PFSK-1 (cell line): Measurements from ENCODE around the gene CDHR3.

Source experiments
- FOXP2 ChIP-seq: optimal IDR thresholded peaks from 2 replicates; pipeline ENCODE3; 2011; ENCODE audit warnings: borderline replicate concordance, control low read depth, inconsistent platforms; ENCODE audit not compliant: insufficient read depth; ENCODE audit errors: extremely low read length, extremely low read depth
- POLR2AphosphoS5 ChIP-seq: IDR thresholded peaks from 2 replicates; pipeline ENCODE4 v1.6.1; 2012; ENCODE audit warnings: low read depth, mild to moderate bottlenecking, control low read depth, low read length, moderate library complexity
- SIN3A ChIP-seq: IDR thresholded peaks from 2 replicates; pipeline ENCODE4 v1.6.1; 2012; ENCODE audit warnings: mild to moderate bottlenecking, low read length, moderate library complexity, borderline replicate concordance; ENCODE audit not compliant: insufficient read depth
- TAF1 ChIP-seq: IDR thresholded peaks from 2 replicates; pipeline ENCODE4 v1.6.1; 2012; ENCODE audit warnings: low read length, control low read depth, borderline replicate concordance; ENCODE audit not compliant: insufficient read depth
- TF ChIP-seq, protein P1 (sequence below), 2 experiments: IDR thresholded peaks; 2 replicates each; pipeline versions ENCODE4 v1.6.1 to v1.8.0; 2011 to 2012; ENCODE audit warnings: low read depth in 2 of 2, low read length in 2 of 2, control low read depth in 1 of 2, inconsistent platforms in 1 of 2, mild to moderate bottlenecking in 1 of 2, moderate library complexity in 1 of 2; ENCODE audit not compliant: insufficient read depth in 1 of 2

The CDHR3 gene

DNA sequence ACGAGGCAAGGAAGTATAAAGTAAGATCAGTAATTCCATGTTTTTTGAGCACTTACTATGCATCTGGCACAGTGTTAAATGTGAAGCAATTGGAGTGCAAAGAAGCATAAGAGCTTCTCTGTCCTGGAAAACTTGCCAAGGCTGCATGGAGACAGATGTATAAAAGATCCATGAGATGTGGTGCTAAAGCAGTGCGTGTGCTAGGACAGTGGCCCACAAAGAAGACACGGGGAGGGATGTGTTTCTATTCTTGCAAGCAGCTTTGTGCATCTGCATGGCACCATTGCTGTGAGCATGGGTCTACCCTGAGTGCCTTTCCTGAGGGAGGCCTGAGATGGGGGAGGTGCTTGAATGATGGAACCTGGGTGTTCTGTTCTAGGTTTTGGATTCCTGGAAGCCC, 5.1 kb upstream of the CDHR3 start:
- TF ChIP-seq FOXP2 (no peak), POLR2AphosphoS5 (no peak), TAF1 (no peak), SIN3A (no peak)
- TF ChIP-seq, protein P1, sequence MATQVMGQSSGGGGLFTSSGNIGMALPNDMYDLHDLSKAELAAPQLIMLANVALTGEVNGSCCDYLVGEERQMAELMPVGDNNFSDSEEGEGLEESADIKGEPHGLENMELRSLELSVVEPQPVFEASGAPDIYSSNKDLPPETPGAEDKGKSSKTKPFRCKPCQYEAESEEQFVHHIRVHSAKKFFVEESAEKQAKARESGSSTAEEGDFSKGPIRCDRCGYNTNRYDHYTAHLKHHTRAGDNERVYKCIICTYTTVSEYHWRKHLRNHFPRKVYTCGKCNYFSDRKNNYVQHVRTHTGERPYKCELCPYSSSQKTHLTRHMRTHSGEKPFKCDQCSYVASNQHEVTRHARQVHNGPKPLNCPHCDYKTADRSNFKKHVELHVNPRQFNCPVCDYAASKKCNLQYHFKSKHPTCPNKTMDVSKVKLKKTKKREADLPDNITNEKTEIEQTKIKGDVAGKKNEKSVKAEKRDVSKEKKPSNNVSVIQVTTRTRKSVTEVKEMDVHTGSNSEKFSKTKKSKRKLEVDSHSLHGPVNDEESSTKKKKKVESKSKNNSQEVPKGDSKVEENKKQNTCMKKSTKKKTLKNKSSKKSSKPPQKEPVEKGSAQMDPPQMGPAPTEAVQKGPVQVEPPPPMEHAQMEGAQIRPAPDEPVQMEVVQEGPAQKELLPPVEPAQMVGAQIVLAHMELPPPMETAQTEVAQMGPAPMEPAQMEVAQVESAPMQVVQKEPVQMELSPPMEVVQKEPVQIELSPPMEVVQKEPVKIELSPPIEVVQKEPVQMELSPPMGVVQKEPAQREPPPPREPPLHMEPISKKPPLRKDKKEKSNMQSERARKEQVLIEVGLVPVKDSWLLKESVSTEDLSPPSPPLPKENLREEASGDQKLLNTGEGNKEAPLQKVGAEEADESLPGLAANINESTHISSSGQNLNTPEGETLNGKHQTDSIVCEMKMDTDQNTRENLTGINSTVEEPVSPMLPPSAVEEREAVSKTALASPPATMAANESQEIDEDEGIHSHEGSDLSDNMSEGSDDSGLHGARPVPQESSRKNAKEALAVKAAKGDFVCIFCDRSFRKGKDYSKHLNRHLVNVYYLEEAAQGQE (IDR thresholded peaks at IDR 0.05; ENCODE audit: insufficient read depth in 1 of 2, low read depth in 2 of 2, low read length in 2 of 2): no peak

DNA sequence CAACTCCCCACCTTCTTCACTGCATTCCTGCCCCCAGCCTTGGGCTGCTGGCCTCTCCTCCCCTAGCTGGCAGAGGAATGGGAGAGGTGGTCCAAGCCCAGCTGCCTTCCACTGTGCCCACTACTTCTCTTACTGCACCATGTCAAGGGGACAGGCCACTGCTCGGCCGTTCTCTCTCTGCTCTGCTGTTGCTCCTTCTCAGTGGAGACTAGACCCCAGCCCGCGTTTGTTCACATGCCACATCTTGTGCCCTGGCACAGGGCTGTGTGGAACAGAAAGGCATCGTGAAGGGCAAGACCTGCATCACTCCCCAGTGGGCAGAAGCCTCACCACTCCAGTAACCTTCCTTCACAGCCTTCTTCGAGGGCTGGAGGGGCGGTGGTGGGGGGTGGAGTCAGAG, 711 bp upstream of the CDHR3 start:
- TF ChIP-seq FOXP2: no peak

DNA sequence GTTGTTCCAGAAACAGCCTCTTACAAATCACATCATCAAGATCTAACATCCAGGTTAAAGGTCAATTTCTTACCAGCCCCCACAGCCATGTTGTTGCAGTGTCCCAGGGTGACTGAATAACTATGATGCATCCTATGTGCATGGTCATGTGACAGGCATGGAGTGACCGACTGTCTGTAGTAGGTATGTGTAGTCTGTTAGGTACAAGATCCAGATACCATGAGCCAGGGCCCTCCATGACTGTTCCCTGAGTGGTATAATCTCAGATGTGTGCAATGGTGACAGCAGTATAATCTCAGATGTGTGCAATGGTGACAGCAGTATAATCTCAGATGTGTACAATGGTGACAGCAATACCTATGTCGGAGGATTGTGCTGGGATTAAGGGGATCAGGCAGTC, 8.8 kb downstream of the CDHR3 start:
- TF ChIP-seq FOXP2: no peak
- no peak for TF ChIP-seq SIN3A
- TF ChIP-seq TAF1: no peak
- TF ChIP-seq, protein P1 (IDR thresholded peaks at IDR 0.05; ENCODE audit: insufficient read depth in 1 of 2, low read depth in 2 of 2, low read length in 2 of 2): no peak

DNA sequence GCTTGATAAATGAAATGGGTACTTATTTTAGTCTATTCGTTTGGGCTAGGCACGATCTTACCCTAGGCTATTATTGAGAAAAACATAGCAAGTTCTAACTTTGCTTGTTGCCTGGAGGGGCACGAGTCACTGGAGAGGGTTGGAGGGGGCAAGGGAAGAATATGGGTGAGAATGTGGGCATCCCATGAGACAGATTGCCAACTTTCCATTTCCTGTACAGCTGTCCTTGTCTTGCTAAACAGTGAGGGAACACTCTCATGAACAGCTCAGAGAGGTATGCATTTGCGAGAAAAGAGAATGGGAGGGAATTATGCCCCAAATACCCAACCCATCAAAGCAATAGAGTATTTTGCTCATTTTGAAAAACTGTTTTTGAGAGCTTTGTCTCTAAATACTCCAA, 9.2 kb downstream of the CDHR3 start:
- TF ChIP-seq, protein P1 (IDR thresholded peaks at IDR 0.05; ENCODE audit: insufficient read depth in 1 of 2, low read depth in 2 of 2, low read length in 2 of 2): no peak
- TF ChIP-seq FOXP2 (no peak), TAF1 (no peak), SIN3A (no peak), POLR2AphosphoS5 (no peak)

DNA sequence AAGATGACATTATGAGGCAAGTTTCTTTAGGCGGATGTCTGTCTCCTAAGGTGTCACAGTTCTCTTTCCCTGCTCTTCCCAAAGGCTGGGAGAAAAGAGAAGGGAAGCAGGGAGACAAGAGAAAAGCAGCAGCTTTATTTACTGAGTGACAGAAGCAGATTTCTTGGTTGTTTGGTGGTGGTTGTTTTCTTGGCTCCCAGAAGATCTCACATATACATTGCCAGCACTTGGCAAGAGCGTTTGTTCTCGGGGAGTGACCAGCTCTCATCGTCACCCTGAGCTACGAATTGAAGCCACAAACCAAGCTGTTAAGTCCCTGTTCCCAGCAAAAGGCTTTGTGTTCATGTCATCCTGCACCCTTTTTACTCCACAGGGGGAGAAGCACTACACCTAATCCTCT, 11.4 kb downstream of the CDHR3 start:
- TF ChIP-seq TAF1: no peak
- no peak for TF ChIP-seq POLR2AphosphoS5

DNA sequence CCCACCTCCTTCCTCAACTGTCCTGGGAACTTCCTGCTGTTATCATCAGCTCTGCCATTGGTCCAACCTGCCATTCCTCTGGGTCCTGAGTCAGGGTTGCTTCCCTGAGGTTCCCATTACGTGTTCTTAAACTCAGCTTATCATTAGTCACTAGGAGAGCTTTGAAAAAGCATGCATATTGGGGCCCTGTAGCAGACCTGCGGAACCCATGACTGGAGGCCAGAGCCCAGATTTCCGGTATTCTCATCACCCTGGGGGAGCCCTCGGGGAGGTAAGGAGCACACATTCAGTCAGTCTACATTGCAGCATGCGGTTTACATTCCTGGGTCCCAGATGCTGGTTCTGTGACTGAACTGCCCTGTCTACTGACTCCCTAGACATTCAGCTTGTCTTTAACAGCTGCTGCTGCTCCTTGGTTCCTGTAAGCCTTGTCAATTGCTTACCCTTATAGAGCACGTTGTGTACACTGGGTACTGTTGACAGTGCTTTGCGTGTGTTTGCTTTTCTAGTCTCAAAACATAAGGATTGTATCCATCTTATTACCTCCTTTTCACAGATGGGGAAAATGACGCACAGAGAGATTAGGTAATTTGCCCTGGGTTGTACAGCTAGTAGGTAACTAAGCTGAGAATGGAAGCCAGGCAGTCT, 12.8 kb downstream of the CDHR3 start:
- TF ChIP-seq TAF1: no peak
- no peak for TF ChIP-seq POLR2AphosphoS5
- TF ChIP-seq SIN3A: no peak
- TF ChIP-seq, protein P1 (IDR thresholded peaks at IDR 0.05; ENCODE audit: insufficient read depth in 1 of 2, low read depth in 2 of 2, low read length in 2 of 2): no peak
- TF ChIP-seq FOXP2: no peak
